H1 (cell line): ENCODE results near the gene SCNN1A. TPM values are rescaled to one million over a fixed set of nuclear protein-coding genes. Genes with fewer than 3 reads are reported as not detected.

Experiments
- CTCF ChIA-PET: fragments of 300-600 bp; sonication (Branson Sonifier 250); formaldehyde crosslinking; loops from one replicate; lab custom pipeline; 2021; ENCODE audit not compliant: partially characterized antibody; lab: Charles Lee
- POLR2A ChIA-PET: fragments of 300-600 bp; sonication (Branson Sonifier 250); formaldehyde crosslinking; loops from one replicate; lab custom pipeline; 2021; ENCODE audit warnings: inconsistent platforms; ENCODE audit not compliant: partially characterized antibody; lab: Charles Lee
- DNase-seq, 2 experiments: peaks; one replicate each; pipeline versions ENCODE4 v3.0.0 to v3.0.0-alpha.2; 2010 to 2022; ENCODE audit warnings: low spot score in 2 of 2, low read depth in 1 of 2, mixed read lengths in 1 of 2
- FAIRE-seq: peaks from 2 replicates; lab custom pipeline; 2011; peaks lifted over from hg19 to GRCh38; lab: Jason Lieb, UNC
- H2AFZ ChIP-seq: 2 replicates; pipeline ENCODE4 v1.8.1; 2012; ENCODE audit warnings: low read length, inconsistent platforms
- H2AK5ac ChIP-seq: 2 replicates; pipeline ENCODE4 v1.6.1; 2013; ENCODE audit warnings: low read depth, low read length
- H2BK120ac ChIP-seq: replicated peaks from 2 replicates; pipeline ENCODE3; 2013; ENCODE audit warnings: low read depth, low read length, inconsistent platforms
- H2BK12ac ChIP-seq: 2 replicates; pipeline ENCODE4 v1.6.1; 2013; ENCODE audit warnings: low read depth, low read length
- H2BK15ac ChIP-seq: 2 replicates; pipeline ENCODE4 v1.6.1; 2013; ENCODE audit warnings: low read length
- H2BK20ac ChIP-seq: 2 replicates; pipeline ENCODE4 v1.6.1; 2013; ENCODE audit warnings: low read length
- H2BK5ac ChIP-seq: 2 replicates; pipeline ENCODE4 v1.6.1; 2013; ENCODE audit warnings: low read depth, low read length
- H3K14ac ChIP-seq: 2 replicates; pipeline ENCODE4 v1.6.1; 2013; ENCODE audit warnings: inconsistent platforms; ENCODE audit not compliant: insufficient read length
- H3K18ac ChIP-seq: 2 replicates; pipeline ENCODE4 v1.6.1; 2013; ENCODE audit warnings: low read length; ENCODE audit errors: extremely low read depth
- H3K23ac ChIP-seq: 2 replicates; pipeline ENCODE4 v1.6.1; 2013; ENCODE audit warnings: inconsistent platforms; ENCODE audit not compliant: insufficient read length
- H3K23me2 ChIP-seq: 2 replicates; pipeline ENCODE4 v1.6.1; 2013; ENCODE audit warnings: low read depth, low read length
- H3K27ac ChIP-seq: 2 replicates; pipeline ENCODE4 v1.6.1; 2011; ENCODE audit warnings: low read depth, low read length, inconsistent platforms
- H3K27me3 ChIP-seq, 4 experiments: replicated peaks in 1 of 4; 1 replicate in 1 of 4; 2 replicates in 3 of 4; pipeline versions ENCODE4 v1.6.1 to v1.8.1; 2011 to 2013; ENCODE audit warnings: low read length in 3 of 4, mild to moderate bottlenecking in 3 of 4, inconsistent platforms in 2 of 4, mixed read lengths in 2 of 4, moderate library complexity in 1 of 4; ENCODE audit not compliant: control insufficient read depth in 3 of 4, insufficient read depth in 3 of 4; ENCODE audit errors: extremely low read depth in 1 of 4
- H3K36me3 ChIP-seq, 4 experiments: 2 replicates each; pipeline versions ENCODE4 v1.6.1 to v1.8.1; 2011 to 2013; ENCODE audit warnings: mild to moderate bottlenecking in 4 of 4, low read length in 3 of 4, moderate library complexity in 2 of 4, control low read depth in 1 of 4, inconsistent platforms in 1 of 4; ENCODE audit not compliant: insufficient read depth in 4 of 4, control insufficient read depth in 2 of 4
- H3K4ac ChIP-seq: replicated peaks from 2 replicates; pipeline ENCODE3; 2013; ENCODE audit warnings: low read length, low read depth, mixed read lengths, inconsistent platforms; ENCODE audit not compliant: insufficient read length
- H3K4me1 ChIP-seq, 4 experiments: replicated peaks in 1 of 4; 1 replicate in 1 of 4; 2 replicates in 3 of 4; pipeline versions ENCODE4 v1.6.1 to v1.8.1; 2011 to 2013; ENCODE audit warnings: low read length in 3 of 4, inconsistent platforms in 2 of 4, mixed read lengths in 1 of 4; ENCODE audit not compliant: insufficient read depth in 4 of 4, control insufficient read depth in 3 of 4
- H3K4me2 ChIP-seq, 2 experiments: 2 replicates each; pipeline versions ENCODE4 v1.6.1 to v1.8.1; 2011 to 2013; ENCODE audit warnings: low read depth in 2 of 2, low read length in 2 of 2, control low read depth in 1 of 2, inconsistent platforms in 1 of 2, mild to moderate bottlenecking in 1 of 2; ENCODE audit not compliant: insufficient read depth in 1 of 2
- H3K4me3 ChIP-seq, 4 experiments: fragments of 200-600, 300-600 bp in 1 of 4; sonication (generic), shearing (Covaris generic), sonication (Bioruptor Twin) in 1 of 4; 2 replicates each; pipeline versions ENCODE4 v1.5.1 to v1.8.1; 2011 to 2016; ENCODE audit warnings: low read length in 4 of 4, low read depth in 3 of 4, control low read depth in 2 of 4, inconsistent platforms in 2 of 4, mild to moderate bottlenecking in 2 of 4, mixed read lengths in 1 of 4, moderate library complexity in 1 of 4; ENCODE audit not compliant: insufficient read depth in 2 of 4; ENCODE audit errors: extremely low read depth in 1 of 4
- H3K56ac ChIP-seq: replicated peaks from 2 replicates; pipeline ENCODE3; 2013; ENCODE audit warnings: low read depth, mild to moderate bottlenecking, mixed read lengths, low read length, inconsistent platforms; ENCODE audit not compliant: insufficient read length
- H3K79me1 ChIP-seq: 2 replicates; pipeline ENCODE4 v1.6.1; 2013; ENCODE audit warnings: low read depth, low read length, control low read depth
- H3K79me2 ChIP-seq, 2 experiments: 2 replicates each; pipeline versions ENCODE4 v1.6.1 to v1.8.1; 2012 to 2013; ENCODE audit warnings: low read length in 2 of 2, mild to moderate bottlenecking in 2 of 2, inconsistent platforms in 1 of 2; ENCODE audit not compliant: insufficient read depth in 2 of 2, control insufficient read depth in 1 of 2
- H3K9ac ChIP-seq, 4 experiments: replicated peaks in 1 of 4; 1 replicate in 1 of 4; 2 replicates in 3 of 4; pipeline versions ENCODE4 v1.6.1 to v1.8.1; 2011 to 2013; ENCODE audit warnings: low read depth in 3 of 4, low read length in 3 of 4, control low read depth in 2 of 4, mild to moderate bottlenecking in 2 of 4, moderate library complexity in 2 of 4, inconsistent platforms in 1 of 4; ENCODE audit errors: extremely low read depth in 1 of 4
- H3K9me3 ChIP-seq, 2 experiments: 2 replicates each; pipeline versions ENCODE4 v1.6.1 to v1.8.1; 2012 to 2013; ENCODE audit warnings: mild to moderate bottlenecking in 2 of 2, moderate library complexity in 2 of 2, control low read depth in 1 of 2, inconsistent platforms in 1 of 2, low read depth in 1 of 2, low read length in 1 of 2, mixed read lengths in 1 of 2; ENCODE audit not compliant: insufficient read depth in 2 of 2
- H4K20me1 ChIP-seq, 2 experiments: replicated peaks in 1 of 2; 2 replicates each; pipeline versions ENCODE3 to v1.8.1; 2011 to 2013; ENCODE audit warnings: inconsistent platforms in 2 of 2, low read length in 2 of 2, mild to moderate bottlenecking in 1 of 2; ENCODE audit not compliant: insufficient read depth in 2 of 2, control insufficient read depth in 1 of 2
- H4K5ac ChIP-seq: 2 replicates; pipeline ENCODE4 v1.6.1; 2013; ENCODE audit warnings: low read length, low read depth, mixed read lengths, inconsistent platforms; ENCODE audit not compliant: insufficient read length
- H4K8ac ChIP-seq: 2 replicates; pipeline ENCODE4 v1.8.0; 2013; ENCODE audit warnings: mild to moderate bottlenecking, moderate library complexity, low read length, inconsistent platforms; ENCODE audit not compliant: insufficient read depth; ENCODE audit errors: extremely low read depth
- H4K91ac ChIP-seq: replicated peaks from 2 replicates; pipeline ENCODE3; 2013; ENCODE audit warnings: low read length, mixed read lengths, inconsistent platforms; ENCODE audit not compliant: insufficient read length
- EP300 ChIP-seq, 2 experiments: IDR thresholded peaks; 1 replicate in 1 of 2; 2 replicates in 1 of 2; pipeline ENCODE4 v1.6.1; 2011 to 2012; ENCODE audit warnings: low read depth in 2 of 2, low read length in 2 of 2, mild to moderate bottlenecking in 2 of 2, borderline replicate concordance in 1 of 2, inconsistent platforms in 1 of 2, moderate library complexity in 1 of 2
- GABPA ChIP-seq: IDR thresholded peaks from 2 replicates; pipeline ENCODE4 v1.6.1; 2011; ENCODE audit warnings: mild to moderate bottlenecking, low read length, moderate library complexity, borderline replicate concordance; ENCODE audit not compliant: insufficient read depth
- JUN ChIP-seq: IDR thresholded peaks from 2 replicates; pipeline ENCODE4 v1.6.1; 2011; ENCODE audit warnings: low read depth, mild to moderate bottlenecking, improper control_type of control experiment, low read length
- PHF8 ChIP-seq: fragments of 200-600 bp; sonication (generic); conservative IDR thresholded peaks from 2 replicates; pipeline ENCODE4 v1.7.1; 2012; ENCODE audit warnings: low read depth, mild to moderate bottlenecking, inconsistent platforms, low read length, moderate library complexity
- RAD21 ChIP-seq, 2 experiments: IDR thresholded peaks in 1 of 2; conservative IDR thresholded peaks in 1 of 2; 2 replicates each; pipeline ENCODE4 v1.6.1; 2011; ENCODE audit warnings: low read depth in 2 of 2, low read length in 2 of 2, improper control_type of control experiment in 1 of 2, inconsistent platforms in 1 of 2, mild to moderate bottlenecking in 1 of 2, moderate library complexity in 1 of 2
- SP2 ChIP-seq: IDR thresholded peaks from 2 replicates; pipeline ENCODE4 v1.6.1; 2012; ENCODE audit warnings: mild to moderate bottlenecking, low read length, inconsistent platforms
- SUZ12 ChIP-seq: fragments of 200-600 bp; sonication (generic); IDR thresholded peaks from 2 replicates; pipeline ENCODE4 v1.6.1; 2012; ENCODE audit warnings: mild to moderate bottlenecking, inconsistent platforms, low read length, moderate library complexity, mixed read lengths
- ZNF274 ChIP-seq: IDR thresholded peaks from 2 replicates; pipeline ENCODE4 v1.7.0; 2012; ENCODE audit warnings: low read length, borderline replicate concordance; ENCODE audit errors: extremely low read depth
- WGBS, 2 experiments: shearing (Covaris generic) in 1 of 2; methylation state at CpG; one replicate each; pipeline versions ENCODE4 v1.1.6 to v1.1.7; 2013 to 2015; ENCODE audit warnings: low lambda C conversion rate in 2 of 2, mixed read lengths in 2 of 2, inconsistent platforms in 1 of 2, low coverage in 1 of 2, missing lambda C conversion rate in 1 of 2; ENCODE audit not compliant: insufficient replicate concordance in 2 of 2, insufficient coverage in 1 of 2, insufficient read length in 1 of 2; ENCODE audit errors: extremely low coverage in 1 of 2, missing lambda C conversion rate in 1 of 2; 5-methylcytosine and 5-hydroxymethylcytosine counted together
- polyA plus RNA-seq, 7 experiments: library from polyadenylated mRNA; depleted of rRNA in 3 of 7; stranded (reverse) in 5 of 7; unstranded in 2 of 7; fragments of >200 nt in 5 of 7; fragments of 200-250 nt in 2 of 7; gene quantifications; 1 replicate in 5 of 7; 2 replicates in 1 of 7; 4 replicates in 1 of 7; pipeline versions ENCODE4 v1.2.1 to v1.2.3, GENCODE V29; 2011 to 2013; ENCODE audit warnings: missing spikeins in 2 of 7, mixed read lengths in 2 of 7
- total RNA-seq: library from RNA; stranded (reverse); fragmentation: NEBNext Ultra II Directional; extraction: Animal tissue kit (Norgen Biotek cat#: 25700); gene quantifications from 2 replicates; pipeline ENCODE4 v1.2.1, GENCODE V29; 2021
- TF ChIP-seq, protein P1 (sequence below): IDR thresholded peaks from 2 replicates; pipeline ENCODE4 v1.6.1; 2011; ENCODE audit warnings: low read length, improper control_type of control experiment

Gene SCNN1A
- total and polyA plus RNA-seq, 2 of the 8 experiments (the other 6 are each of a cell fraction or from before 2014, with no cell fraction given): 85.5 to 156 TPM

DNA sequence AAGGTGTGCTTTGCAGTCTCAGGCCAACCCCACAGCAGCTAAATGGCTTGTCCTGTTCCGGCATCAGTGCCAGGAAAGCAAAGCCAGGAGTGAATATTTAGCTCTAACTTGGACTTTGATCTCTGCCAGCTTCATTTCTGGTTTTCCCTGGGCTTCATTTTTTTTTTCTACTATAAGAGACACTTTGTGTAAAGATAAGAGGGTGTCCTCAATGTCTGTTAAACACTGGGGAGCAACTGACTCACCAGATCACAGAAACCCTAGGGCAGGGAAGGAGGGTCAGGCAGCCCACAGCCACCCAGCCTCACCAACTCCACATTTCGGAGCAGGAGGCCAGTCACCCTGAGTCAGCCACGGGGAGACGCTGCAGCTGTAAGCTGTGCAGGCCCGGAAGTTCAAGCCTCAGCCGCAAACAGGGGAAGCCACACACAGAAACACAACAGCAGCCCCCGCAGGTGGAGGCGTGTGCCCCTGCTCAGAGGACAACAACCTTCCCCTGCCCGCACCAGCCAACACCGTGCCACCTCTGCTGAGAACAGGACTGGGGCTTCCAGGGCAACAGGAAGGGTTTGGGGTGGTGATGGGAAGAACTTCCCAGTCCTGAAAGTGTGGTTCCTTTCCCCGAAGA is 39.8 kb downstream of the SCNN1A start:
- Histone ChIP-seq H3K23me2 (peaks cover 12% of the 10 kb centered on the region), H3K4me2 (peak overlapping the region; percentile 62 to 87), H3K9me3 (no peaks in the 10 kb centered on the region), H3K18ac (peak overlapping the region; percentile 84), H2BK120ac (peak overlapping the region; percentile 10), H3K79me1 (peaks cover 5% of the 10 kb centered on the region; the same call in 1 of the 2 replicates), H3K36me3 (peaks cover 12 to 24% (median 17%) of the 10 kb centered on the region in 4 experiments; a peak in 5 of 8 replicates), H2BK5ac (peak overlapping the region; percentile 93), H3K4me1 (peaks cover 19 to 48% (median 29%) of the 10 kb centered on the region in 4 experiments), H2BK15ac (peak overlapping the region; percentile 65), H3K27me3 (no peaks in the 10 kb centered on the region), H3K14ac (no peak overlapping the region), H3K23ac (no peak overlapping the region), H4K91ac (peak overlapping the region; percentile 77), H3K27ac (peak overlapping the region; percentile 88), H4K5ac (peak overlapping the region; percentile 82), H3K4ac (peak overlapping the region; percentile 54), H3K4me3 (peak overlapping the region in 3 of 4 experiments; percentile 5 to 51 (median 37); a peak in 4 of 8 replicates), H2BK20ac (peak overlapping the region; percentile 74), H3K56ac (peak overlapping the region; percentile 17), H2BK12ac (peak overlapping the region; percentile 95), H2AFZ (no peak overlapping the region), H4K8ac (peak overlapping the region; percentile 58; the same call in 1 of the 2 replicates), H2AK5ac (peak overlapping the region; percentile 68; the same call in 1 of the 2 replicates), H3K9ac (peak overlapping the region in 2 of 4 experiments; percentile 60; a peak in 4 of 7 replicates), H3K79me2 (peaks cover 7 to 59% of the 10 kb centered on the region in 2 experiments), H4K20me1 (peaks cover 0 to 4% of the 10 kb centered on the region in 2 experiments)
- peak in 1 of 2 experiments; percentile 70 for DNase-seq
- no peak for FAIRE-seq
- WGBS, 2 experiments: 53% methylated on average over 11 of the region's 11 CpGs; no CpG with 5 or more reads in 1 of the 2 experiments
- ChIA-PET CTCF (interaction anchor here (0.6 to 11.4 kb wide), 28 partner anchors 8 to 907 kb away, joined by 3 to 109 read pairs (median 4); partner anchors contain the start of gene SCNN1A), POLR2A (interaction anchor here (0.5 to 17.5 kb wide), 24 partner anchors 3 to 380 kb away, joined by 3 to 286 read pairs (median 8); partner anchors contain the start of genes LTBR, MRPL51, SCNN1A and TAPBPL)
- TF ChIP-seq EP300 (IDR thresholded peaks at IDR 0.05; ENCODE audit: borderline replicate concordance in 1 of 2, low read depth in 2 of 2, low read length in 2 of 2): no peak
- TF ChIP-seq SP2: no peak
- TF ChIP-seq PHF8: no peak
- TF ChIP-seq, protein P1, sequence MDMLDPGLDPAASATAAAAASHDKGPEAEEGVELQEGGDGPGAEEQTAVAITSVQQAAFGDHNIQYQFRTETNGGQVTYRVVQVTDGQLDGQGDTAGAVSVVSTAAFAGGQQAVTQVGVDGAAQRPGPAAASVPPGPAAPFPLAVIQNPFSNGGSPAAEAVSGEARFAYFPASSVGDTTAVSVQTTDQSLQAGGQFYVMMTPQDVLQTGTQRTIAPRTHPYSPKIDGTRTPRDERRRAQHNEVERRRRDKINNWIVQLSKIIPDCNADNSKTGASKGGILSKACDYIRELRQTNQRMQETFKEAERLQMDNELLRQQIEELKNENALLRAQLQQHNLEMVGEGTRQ: no peak
- TF ChIP-seq GABPA: no peak
- no peak for TF ChIP-seq SUZ12
- no peak for TF ChIP-seq JUN
- TF ChIP-seq RAD21 (IDR thresholded peaks at IDR 0.05 in 1 of 2, conservative IDR thresholded peaks at IDR 0.05 in 1 of 2; ENCODE audit: low read depth in 2 of 2, low read length in 2 of 2): peak; percentile 45 to 64
- no peak for TF ChIP-seq ZNF274
